Sigmoid colon (tissue), 3 donors: ENCODE measurements around the gene FGB.

ENCODE experiments used
- CTCF ChIP-seq, 4 experiments: fragments of 450-650 bp in 3 of 4; fragments of 200-600 bp in 1 of 4; IDR thresholded peaks; one replicate each; pipeline ENCODE4 v1.5.1; 2016 to 2019; ENCODE audit warnings: antibody characterized with exemption in 4 of 4, mild to moderate bottlenecking in 3 of 4, moderate library complexity in 2 of 4
- POLR2A ChIP-seq, 2 donors: fragments of 450-650 bp; IDR thresholded peaks; one replicate each; pipeline ENCODE4 v1.6.1; 2016; ENCODE audit warnings: antibody characterized with exemption in 2 of 2, mild to moderate bottlenecking in 2 of 2, moderate library complexity in 2 of 2

- TF ChIP-seq POLR2A (IDR thresholded peaks at IDR 0.05) (no peak), CTCF (IDR thresholded peaks at IDR 0.05) (no peak)
These were observed 53.5 kb downstream of the FGB start for GRCh38 chr4:154616287-154616686.
